Mesendoderm (in vitro differentiated cells): ENCODE measurements around the gene PI4K2B.

Experiments
- DNase-seq: peaks from one replicate; pipeline ENCODE4 v3.0.0; 2013
- H2AK5ac ChIP-seq: 2 replicates; pipeline ENCODE4 v1.6.1; 2013; ENCODE audit warnings: low read length, inconsistent platforms
- H2BK120ac ChIP-seq: 2 replicates; pipeline ENCODE4 v1.6.1; 2013; ENCODE audit warnings: low read depth, mild to moderate bottlenecking, low read length, moderate library complexity, mixed read lengths
- H2BK15ac ChIP-seq: replicated peaks from 2 replicates; pipeline ENCODE4 v1.6.1; 2013; ENCODE audit warnings: low read depth, mild to moderate bottlenecking, moderate library complexity
- H2BK5ac ChIP-seq: 2 replicates; pipeline ENCODE4 v1.6.1; 2013; ENCODE audit warnings: low read length, inconsistent platforms
- H3K18ac ChIP-seq: 2 replicates; pipeline ENCODE4 v1.6.1; 2013; ENCODE audit warnings: mild to moderate bottlenecking, low read length, mixed read lengths
- H3K23ac ChIP-seq: one replicate; pipeline ENCODE4 v1.6.1; 2013; ENCODE audit warnings: low read length
- H3K27ac ChIP-seq: 2 replicates; pipeline ENCODE4 v1.5.1; 2013; ENCODE audit warnings: low read depth, mild to moderate bottlenecking, inconsistent platforms, low read length, moderate library complexity
- H3K27me3 ChIP-seq: 2 replicates; pipeline ENCODE4 v1.6.1; 2013; ENCODE audit warnings: low read length, control low read depth, mild to moderate bottlenecking, inconsistent platforms; ENCODE audit not compliant: insufficient read depth, poor library complexity
- H3K36me3 ChIP-seq: 2 replicates; pipeline ENCODE4 v1.6.1; 2013; ENCODE audit warnings: low read length, inconsistent platforms; ENCODE audit not compliant: control insufficient read depth, insufficient read depth
- H3K4ac ChIP-seq: one replicate; pipeline ENCODE4 v1.6.1; 2013; ENCODE audit warnings: low read depth, mild to moderate bottlenecking, low read length, moderate library complexity
- H3K4me1 ChIP-seq: 2 replicates; pipeline ENCODE4 v1.6.1; 2013; ENCODE audit warnings: low read depth, low read length, inconsistent platforms; ENCODE audit not compliant: control insufficient read depth
- H3K4me2 ChIP-seq: 2 replicates; pipeline ENCODE4 v1.6.1; 2013; ENCODE audit warnings: low read length
- H3K4me3 ChIP-seq: 2 replicates; pipeline ENCODE4 v1.5.1; 2013; ENCODE audit warnings: mild to moderate bottlenecking, low read length
- H3K56ac ChIP-seq: one replicate; pipeline ENCODE4 v1.6.1; 2013; ENCODE audit warnings: low read length
- H3K79me1 ChIP-seq: 2 replicates; pipeline ENCODE4 v1.6.1; 2013; ENCODE audit warnings: low read length, inconsistent platforms
- H3K79me2 ChIP-seq: 2 replicates; pipeline ENCODE4 v1.6.1; 2013; ENCODE audit warnings: mild to moderate bottlenecking, low read length; ENCODE audit not compliant: control insufficient read depth, insufficient read depth
- H3K9ac ChIP-seq: 2 replicates; pipeline ENCODE4 v1.6.1; 2013; ENCODE audit warnings: low read length, inconsistent platforms
- H4K5ac ChIP-seq: one replicate; pipeline ENCODE4 v1.6.1; 2013; ENCODE audit warnings: low read length
- H4K8ac ChIP-seq: one replicate; pipeline ENCODE4 v1.6.1; 2013; ENCODE audit warnings: low read depth, mild to moderate bottlenecking, control low read depth, low read length, moderate library complexity
- WGBS: extraction: QIAGEN DNeasy Blood & Tissue Kit; methylation state at CpG from one replicate; pipeline ENCODE4 v1.1.7; 2013; ENCODE audit warnings: low lambda C conversion rate, missing lambda C conversion rate; ENCODE audit not compliant: insufficient coverage; ENCODE audit errors: extremely low coverage; 5-methylcytosine and 5-hydroxymethylcytosine counted together

PI4K2B gene

GRCh38 chr4:25301471-25301870 lies 67.6 kb downstream of the PI4K2B start:
- Histone ChIP-seq H3K56ac (no peak overlapping the region), H2AK5ac (no peak overlapping the region), H2BK120ac (no peak overlapping the region), H4K8ac (no peak overlapping the region), H3K4me3 (no peak overlapping the region), H3K27ac (no peak overlapping the region), H2BK15ac (no peak overlapping the region), H3K4me2 (no peak overlapping the region), H3K36me3 (no peaks in the 10 kb centered on the region), H3K27me3 (no peaks in the 10 kb centered on the region), H3K23ac (no peak overlapping the region), H3K79me2 (no peaks in the 10 kb centered on the region), H3K4me1 (no peaks in the 10 kb centered on the region), H3K79me1 (no peaks in the 10 kb centered on the region), H4K5ac (no peak overlapping the region), H3K18ac (no peak overlapping the region), H3K4ac (no peak overlapping the region), H2BK5ac (no peak overlapping the region), H3K9ac (no peak overlapping the region)
- no CpG with 5 or more reads among the region's 4 CpGs for WGBS
- no peak for DNase-seq

- no peak overlapping the region for H3K27ac ChIP-seq
- no peak overlapping the region for H2BK15ac ChIP-seq
- H2BK120ac ChIP-seq, result no peak overlapping the region
- H3K27me3 ChIP-seq, result no peaks in the 10 kb centered on the region
- no peaks in the 10 kb centered on the region for H3K36me3 ChIP-seq
- no peak overlapping the region for H3K4ac ChIP-seq
- no peak overlapping the region for H3K4me3 ChIP-seq
- no peak overlapping the region for H4K5ac ChIP-seq
- no peaks in the 10 kb centered on the region for H3K4me1 ChIP-seq
- no peak for DNase-seq
- H3K23ac ChIP-seq, result no peak overlapping the region
- no CpG with 5 or more reads among the region's 9 CpGs for WGBS
- H3K79me2 ChIP-seq, result no peaks in the 10 kb centered on the region
- no peak overlapping the region for H3K18ac ChIP-seq
- H2AK5ac ChIP-seq, result no peak overlapping the region
- H3K79me1 ChIP-seq, result no peaks in the 10 kb centered on the region
- no peak overlapping the region for H2BK5ac ChIP-seq
- no peak overlapping the region for H3K9ac ChIP-seq
- no peak overlapping the region for H3K56ac ChIP-seq
- no peak overlapping the region for H4K8ac ChIP-seq
- H3K4me2 ChIP-seq, result no peak overlapping the region
Measured at GRCh38 chr4:25302626-25303025, 68.8 kb downstream of the PI4K2B start.

GRCh38 chr4:25303578-25303977 lies 69.7 kb downstream of the PI4K2B start:
- no peak overlapping the region for H3K9ac ChIP-seq
- no peak overlapping the region for H2BK120ac ChIP-seq
- no peak overlapping the region for H3K4me3 ChIP-seq
- no peak overlapping the region for H4K5ac ChIP-seq
- no peaks in the 10 kb centered on the region for H3K4me1 ChIP-seq
- H2AK5ac ChIP-seq, result no peak overlapping the region
- no peaks in the 10 kb centered on the region for H3K79me1 ChIP-seq
- no peak overlapping the region for H3K18ac ChIP-seq
- H3K27me3 ChIP-seq, result no peaks in the 10 kb centered on the region
- H3K23ac ChIP-seq, result no peak overlapping the region
- H2BK15ac ChIP-seq, result no peak overlapping the region
- H3K36me3 ChIP-seq, result no peaks in the 10 kb centered on the region
- H3K27ac ChIP-seq, result no peak overlapping the region
- no CpG with 5 or more reads among the region's 3 CpGs for WGBS
- no peak overlapping the region for H3K4me2 ChIP-seq
- no peaks in the 10 kb centered on the region for H3K79me2 ChIP-seq
- H3K56ac ChIP-seq, result no peak overlapping the region
- no peak overlapping the region for H4K8ac ChIP-seq
- no peak overlapping the region for H2BK5ac ChIP-seq
- no peak overlapping the region for H3K4ac ChIP-seq
- DNase-seq, result no peak

GRCh38 chr4:25306518-25307057 lies 72.8 kb downstream of the PI4K2B start:
- Histone ChIP-seq H3K79me1 (no peaks in the 10 kb centered on the region), H2BK15ac (no peak overlapping the region), H3K23ac (no peak overlapping the region), H3K27me3 (no peaks in the 10 kb centered on the region), H3K4me3 (no peak overlapping the region), H3K18ac (no peak overlapping the region), H2AK5ac (no peak overlapping the region), H4K5ac (no peak overlapping the region), H2BK120ac (no peak overlapping the region), H3K4me1 (no peaks in the 10 kb centered on the region), H3K4ac (no peak overlapping the region), H3K4me2 (no peak overlapping the region), H3K56ac (no peak overlapping the region), H3K9ac (no peak overlapping the region), H3K79me2 (no peaks in the 10 kb centered on the region), H3K36me3 (no peaks in the 10 kb centered on the region), H4K8ac (no peak overlapping the region), H3K27ac (no peak overlapping the region), H2BK5ac (no peak overlapping the region)
- WGBS, result no CpG with 5 or more reads among the region's 4 CpGs
- no peak for DNase-seq

GRCh38 chr4:25307596-25307995 lies 73.8 kb downstream of the PI4K2B start:
- no peak overlapping the region for H3K9ac ChIP-seq
- H3K4me2 ChIP-seq, result no peak overlapping the region
- no peaks in the 10 kb centered on the region for H3K36me3 ChIP-seq
- no peak for DNase-seq
- no peak overlapping the region for H3K27ac ChIP-seq
- H4K5ac ChIP-seq, result no peak overlapping the region
- no peak overlapping the region for H2BK5ac ChIP-seq
- H4K8ac ChIP-seq, result no peak overlapping the region
- no peak overlapping the region for H3K56ac ChIP-seq
- no peaks in the 10 kb centered on the region for H3K79me2 ChIP-seq
- H2BK120ac ChIP-seq, result no peak overlapping the region
- no peaks in the 10 kb centered on the region for H3K79me1 ChIP-seq
- no peak overlapping the region for H2AK5ac ChIP-seq
- no peaks in the 10 kb centered on the region for H3K27me3 ChIP-seq
- no peak overlapping the region for H3K23ac ChIP-seq
- H3K4me3 ChIP-seq, result no peak overlapping the region
- H3K18ac ChIP-seq, result no peak overlapping the region
- H3K4me1 ChIP-seq, result no peaks in the 10 kb centered on the region
- no peak overlapping the region for H2BK15ac ChIP-seq
- no CpG with 5 or more reads among the region's 7 CpGs for WGBS
- H3K4ac ChIP-seq, result no peak overlapping the region

- no peaks in the 10 kb centered on the region for H3K27me3 ChIP-seq
- no peak overlapping the region for H2BK15ac ChIP-seq
- DNase-seq, result no peak
- no peak overlapping the region for H2BK5ac ChIP-seq
- no peaks in the 10 kb centered on the region for H3K79me1 ChIP-seq
- H2AK5ac ChIP-seq, result no peak overlapping the region
- H3K4me2 ChIP-seq, result no peak overlapping the region
- H3K4ac ChIP-seq, result no peak overlapping the region
- H3K56ac ChIP-seq, result no peak overlapping the region
- no peaks in the 10 kb centered on the region for H3K4me1 ChIP-seq
- H3K4me3 ChIP-seq, result no peak overlapping the region
- H4K8ac ChIP-seq, result no peak overlapping the region
- no peaks in the 10 kb centered on the region for H3K79me2 ChIP-seq
- no peaks in the 10 kb centered on the region for H3K36me3 ChIP-seq
- H3K23ac ChIP-seq, result no peak overlapping the region
- no peak overlapping the region for H3K9ac ChIP-seq
- WGBS, result no CpG with 5 or more reads among the region's 2 CpGs
- H2BK120ac ChIP-seq, result no peak overlapping the region
- no peak overlapping the region for H3K18ac ChIP-seq
- H3K27ac ChIP-seq, result no peak overlapping the region
- H4K5ac ChIP-seq, result no peak overlapping the region
Measured at GRCh38 chr4:25308306-25308705, 74.5 kb downstream of the PI4K2B start.
